Measurements from ENCODE around the gene CCDC197. TPM values are rescaled to one million over a fixed set of nuclear protein-coding genes. Genes with fewer than 3 reads are reported as not detected.

Gene CCDC197
- total and polyA plus RNA-seq, 4 donors, result not detected

DNA sequence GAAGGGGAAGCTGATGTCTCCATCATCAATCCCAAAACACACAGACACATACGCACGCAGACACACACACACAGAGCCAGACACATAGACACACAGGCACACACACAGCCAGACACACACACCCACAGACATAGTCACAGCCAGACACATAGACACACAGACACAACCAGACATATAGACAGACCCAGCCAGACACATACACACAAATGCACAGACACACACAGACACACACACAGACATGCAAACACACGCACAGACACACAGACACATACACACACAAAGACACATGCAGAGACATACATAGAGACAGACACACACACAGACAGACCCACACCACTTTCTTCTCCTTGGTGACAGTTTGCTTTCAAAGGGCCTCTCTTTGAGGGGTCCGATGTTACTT, 6.3 kb downstream of the CCDC197 start:
- Histone ChIP-seq H3K36me3 (ENCODE audit: control insufficient read depth in 4 of 4, insufficient read depth in 4 of 4, low read length in 4 of 4) (no peaks in the 10 kb centered on the region), H3K9me3 (ENCODE audit: control insufficient read depth in 4 of 4, insufficient read depth in 3 of 4, low read length in 3 of 4) (no peaks in the 10 kb centered on the region), H3K9ac (ENCODE audit: insufficient read depth in 1 of 2, low read length in 2 of 2) (no peak overlapping the region), H3K4me3 (peak overlapping the region; percentile 5), H3K4me1 (ENCODE audit: control insufficient read depth in 5 of 5, insufficient read depth in 5 of 5, low read length in 5 of 5) (peaks cover 0 to 2% (median 0%) of the 10 kb centered on the region in 5 donors), H3K27me3 (ENCODE audit: control insufficient read depth in 3 of 3, insufficient read depth in 3 of 3, low read length in 2 of 3) (peaks cover 0 to 3% (median 0%) of the 10 kb centered on the region in 3 donors), H3K27ac (ENCODE audit: low read depth in 1 of 2, low read length in 1 of 2) (no peak overlapping the region)
- TF ChIP-seq, protein P1, sequence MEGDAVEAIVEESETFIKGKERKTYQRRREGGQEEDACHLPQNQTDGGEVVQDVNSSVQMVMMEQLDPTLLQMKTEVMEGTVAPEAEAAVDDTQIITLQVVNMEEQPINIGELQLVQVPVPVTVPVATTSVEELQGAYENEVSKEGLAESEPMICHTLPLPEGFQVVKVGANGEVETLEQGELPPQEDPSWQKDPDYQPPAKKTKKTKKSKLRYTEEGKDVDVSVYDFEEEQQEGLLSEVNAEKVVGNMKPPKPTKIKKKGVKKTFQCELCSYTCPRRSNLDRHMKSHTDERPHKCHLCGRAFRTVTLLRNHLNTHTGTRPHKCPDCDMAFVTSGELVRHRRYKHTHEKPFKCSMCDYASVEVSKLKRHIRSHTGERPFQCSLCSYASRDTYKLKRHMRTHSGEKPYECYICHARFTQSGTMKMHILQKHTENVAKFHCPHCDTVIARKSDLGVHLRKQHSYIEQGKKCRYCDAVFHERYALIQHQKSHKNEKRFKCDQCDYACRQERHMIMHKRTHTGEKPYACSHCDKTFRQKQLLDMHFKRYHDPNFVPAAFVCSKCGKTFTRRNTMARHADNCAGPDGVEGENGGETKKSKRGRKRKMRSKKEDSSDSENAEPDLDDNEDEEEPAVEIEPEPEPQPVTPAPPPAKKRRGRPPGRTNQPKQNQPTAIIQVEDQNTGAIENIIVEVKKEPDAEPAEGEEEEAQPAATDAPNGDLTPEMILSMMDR (IDR thresholded peaks at IDR 0.05; ENCODE audit: control extremely low read depth, extremely low read depth), result no peak
- WGBS, 2 donors, result 83 to 87% methylated on average over 4 of the region's 4 CpGs
- DNase-seq (no peak), ATAC-seq (ENCODE audit: insufficient read depth, low FRiP score) (no peak)

DNA sequence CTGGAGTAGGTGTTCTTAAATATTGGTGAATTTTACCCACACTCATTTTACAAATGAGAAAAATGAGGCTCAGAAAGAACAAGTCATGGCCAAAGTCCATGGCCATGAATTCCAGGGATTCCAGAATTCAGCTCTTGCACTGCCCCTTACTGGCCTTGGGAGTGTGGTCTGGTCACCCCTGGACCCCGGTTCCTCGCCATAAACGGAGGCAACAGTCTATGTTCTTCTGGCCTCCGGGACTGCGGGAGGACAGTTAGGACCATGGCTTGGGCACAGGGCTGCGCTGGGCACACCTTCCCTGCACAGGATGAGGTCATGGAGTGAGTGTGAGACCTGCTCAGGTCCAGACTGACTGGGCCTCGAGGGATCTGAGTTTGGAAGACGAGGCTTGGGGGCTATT, 6.9 kb downstream of the CCDC197 start:
- Histone ChIP-seq H3K27me3 (ENCODE audit: control insufficient read depth in 3 of 3, insufficient read depth in 3 of 3, low read length in 2 of 3) (peaks cover 0 to 3% (median 0%) of the 10 kb centered on the region in 3 donors), H3K4me3 (no peak overlapping the region), H3K9ac (ENCODE audit: insufficient read depth in 1 of 2, low read length in 2 of 2) (no peak overlapping the region), H3K4me1 (ENCODE audit: control insufficient read depth in 5 of 5, insufficient read depth in 5 of 5, low read length in 5 of 5) (peaks cover 0 to 2% (median 0%) of the 10 kb centered on the region in 5 donors), H3K27ac (ENCODE audit: low read depth in 1 of 2, low read length in 1 of 2) (no peak overlapping the region), H3K36me3 (ENCODE audit: control insufficient read depth in 4 of 4, insufficient read depth in 4 of 4, low read length in 4 of 4) (no peaks in the 10 kb centered on the region), H3K9me3 (ENCODE audit: control insufficient read depth in 4 of 4, insufficient read depth in 3 of 4, low read length in 3 of 4) (no peaks in the 10 kb centered on the region)
- TF ChIP-seq, protein P1 (IDR thresholded peaks at IDR 0.05; ENCODE audit: control extremely low read depth, extremely low read depth), result no peak
- DNase-seq, result no peak
- ATAC-seq (ENCODE audit: insufficient read depth, low FRiP score), result no peak
- WGBS, 2 donors, result 77 to 90% methylated on average over 8 of the region's 8 CpGs

DNA sequence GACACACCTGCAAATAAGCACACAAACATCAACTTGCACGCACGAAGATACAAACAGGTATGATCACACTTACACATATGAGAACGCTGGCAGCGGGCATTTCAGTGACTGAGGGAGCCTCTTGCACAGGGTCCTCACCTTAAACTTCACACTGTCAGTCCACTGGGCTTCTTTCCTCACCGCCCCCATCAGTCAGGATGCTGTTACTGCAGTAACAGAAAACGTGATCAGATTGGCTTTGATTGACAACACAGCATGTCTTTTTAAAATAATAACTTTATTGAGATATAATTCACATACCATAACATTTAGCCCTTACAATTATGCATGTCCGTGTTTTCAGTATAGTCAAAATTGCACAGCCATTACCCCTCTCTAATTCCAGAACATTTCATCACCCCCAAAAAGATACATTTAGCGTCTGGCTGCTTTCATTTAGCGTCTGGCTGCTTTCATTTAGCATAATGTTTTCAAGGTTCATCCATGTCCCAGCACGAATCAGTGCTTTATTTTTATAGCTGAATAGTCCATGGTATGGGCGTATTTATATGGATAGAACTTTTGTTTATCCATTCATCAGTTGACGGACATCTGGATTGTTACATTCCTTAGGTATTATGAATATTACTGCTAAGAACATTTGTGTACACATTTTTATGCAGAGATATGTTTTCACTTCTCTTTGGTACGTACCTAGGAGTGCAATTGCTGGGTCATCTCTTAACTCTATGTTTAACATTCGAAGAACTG, 8.4 kb downstream of the CCDC197 start:
- TF ChIP-seq, protein P1 (IDR thresholded peaks at IDR 0.05; ENCODE audit: control extremely low read depth, extremely low read depth), result no peak
- Histone ChIP-seq H3K4me3 (no peak overlapping the region), H3K27me3 (ENCODE audit: control insufficient read depth in 3 of 3, insufficient read depth in 3 of 3, low read length in 2 of 3) (peaks cover 0 to 3% (median 0%) of the 10 kb centered on the region in 3 donors), H3K9me3 (ENCODE audit: control insufficient read depth in 4 of 4, insufficient read depth in 3 of 4, low read length in 3 of 4) (no peaks in the 10 kb centered on the region), H3K4me1 (ENCODE audit: control insufficient read depth in 5 of 5, insufficient read depth in 5 of 5, low read length in 5 of 5) (peaks cover 0 to 2% (median 0%) of the 10 kb centered on the region in 5 donors), H3K27ac (ENCODE audit: low read depth in 1 of 2, low read length in 1 of 2) (no peak overlapping the region), H3K36me3 (ENCODE audit: control insufficient read depth in 4 of 4, insufficient read depth in 4 of 4, low read length in 4 of 4) (no peaks in the 10 kb centered on the region), H3K9ac (ENCODE audit: insufficient read depth in 1 of 2, low read length in 2 of 2) (no peak overlapping the region)
- WGBS, 2 donors, result 50 to 58% methylated on average over 14 of the region's 14 CpGs
- DNase-seq, result no peak
- ATAC-seq (ENCODE audit: insufficient read depth, low FRiP score), result no peak

Measured in lung (tissue), 12 donors.